Motor neuron (in vitro differentiated cells): ENCODE data around the gene UBE2K. TPM values are rescaled to one million over a fixed set of nuclear protein-coding genes. Genes with fewer than 3 reads are reported as not detected.
"Not testable (repeated sequence)": the region's sequence is repeated elsewhere in the genome, so short reads cannot be mapped to it uniquely, and the experiment has no call there.

Experiments used
- ATAC-seq, 8 experiments: fragments of 200-7000 bp; cut with Tn5 transposase; replicated peaks in 6 of 8; 2 replicates each; pipeline ENCODE4 v1.8.0; 2021; ENCODE audit warnings: mild to moderate bottlenecking in 8 of 8, moderate library complexity in 8 of 8
- H3K27ac ChIP-seq, 2 donors: fragments of 250-450 bp; sonication (Bioruptor Pico); 2 replicates each; pipeline ENCODE4 v1.9.0; 2021; ENCODE audit warnings: antibody characterized with exemption in 2 of 2, mild to moderate bottlenecking in 2 of 2, moderate library complexity in 1 of 2
- H3K4me1 ChIP-seq, 2 donors: fragments of 250-450 bp; sonication (Bioruptor Pico); replicated peaks in 1 of 2; 2 replicates each; pipeline ENCODE4 v1.6.1; 2021; ENCODE audit warnings: antibody characterized with exemption in 2 of 2, mild to moderate bottlenecking in 2 of 2, moderate library complexity in 1 of 2
- H3K4me3 ChIP-seq, 5 donors: fragments of 250-450 bp; sonication (Bioruptor Pico); 2 replicates each; pipeline ENCODE4 v1.9.0; 2021; ENCODE audit warnings: antibody characterized with exemption in 5 of 5, mild to moderate bottlenecking in 5 of 5, moderate library complexity in 4 of 5
- WGBS, 10 experiments: fragments of 450-650 bp; shearing (Covaris generic); methylation state at CpG; one replicate each; pipeline ENCODE4 v1.0.0; 2022; 5-methylcytosine and 5-hydroxymethylcytosine counted together
- in situ Hi-C, 9 experiments: fragments of 400-800 bp; cut with MboI; loops; one replicate each; pipeline ENCODE4 v1.15.0; 2021; ENCODE audit warnings: low sequenced_read_pairs in 9 of 9, low pct_unique_long_range_greater_than_20kb in 2 of 9; ENCODE audit not compliant: unreplicated experiment in 9 of 9
- total RNA-seq, 8 experiments: library from RNA; unstranded; fragments of 300-600 nt; gene quantifications; 2 replicates each; pipeline versions ENCODE4 v1.2.3 to v1.2.4, GENCODE V29; 2022

The UBE2K gene
- total RNA-seq, 8 experiments from 2014 or later: 26.2 to 69.4 (median 37.4) TPM

DNA sequence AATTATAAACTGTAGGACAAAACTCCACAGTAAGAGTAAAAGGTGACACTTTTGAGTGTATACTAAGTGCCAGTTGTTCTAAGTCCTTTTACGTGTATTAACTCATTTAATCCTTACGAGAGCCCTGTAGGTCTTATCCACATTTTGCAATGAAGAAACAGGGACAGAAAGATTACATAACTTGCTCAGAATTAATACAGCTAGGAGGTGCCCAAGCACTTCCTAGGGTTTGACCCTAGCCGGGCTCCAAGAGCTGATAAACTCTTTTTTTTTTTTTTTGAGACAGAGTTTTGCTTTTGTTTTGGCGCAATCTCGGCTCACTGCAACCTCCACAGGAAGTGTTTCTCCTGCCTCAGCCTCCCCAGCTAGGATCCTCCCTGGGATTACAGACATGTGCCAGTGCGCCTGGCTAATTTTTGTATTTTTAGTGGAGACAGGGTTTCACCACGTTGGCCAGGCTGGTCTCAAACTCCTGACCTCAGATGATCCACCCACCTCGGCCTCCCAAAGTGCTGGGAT, 110.4 kb downstream of the UBE2K start:
- H3K27ac ChIP-seq: no peak overlapping the region
- in situ Hi-C loops: no loop called here
- no peaks in the 10 kb centered on the region for H3K4me1 ChIP-seq
- WGBS, 10 experiments: 68 to 93% (median 83%) methylated on average over 2 to 8 of the region's 8 CpGs
- ATAC-seq: no peak
- no peak overlapping the region for H3K4me3 ChIP-seq

DNA sequence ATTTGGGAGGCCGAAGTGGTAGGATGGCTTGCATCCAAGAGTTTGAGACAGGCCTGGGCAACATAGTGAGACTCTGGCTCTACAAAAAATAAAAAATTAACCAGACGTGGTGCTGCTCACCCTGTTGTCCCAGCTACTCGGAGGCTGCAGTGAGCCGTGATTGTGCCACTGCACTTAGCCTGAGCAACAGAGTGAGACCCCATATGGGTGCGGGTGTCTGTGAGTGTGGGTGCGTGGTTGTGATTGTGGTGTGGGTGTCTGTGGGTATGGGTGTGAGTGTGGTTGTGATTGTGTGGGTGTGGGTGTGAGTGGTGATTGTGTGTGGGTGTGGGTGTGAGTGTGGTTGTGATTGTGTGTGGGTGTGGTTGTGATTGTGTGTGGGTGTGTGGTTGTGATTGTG, 114.6 kb downstream of the UBE2K start:
- WGBS, 10 experiments: 0 to 100% (median 66%) methylated on average over 1 to 4 of the region's 6 CpGs; no CpG with 5 or more reads in 2 of the 10 experiments
- peaks cover 0 to 9% of the 10 kb centered on the region in 2 donors for H3K4me1 ChIP-seq
- in situ Hi-C loops: no loop called here
- ATAC-seq: no peak
- H3K27ac ChIP-seq: no peak overlapping the region
- H3K4me3 ChIP-seq: no peak overlapping the region

- no CpG with 5 or more reads among the region's 1 CpG for WGBS, 10 experiments
- H3K4me3 ChIP-seq, H3K4me1 ChIP-seq, ATAC-seq, H3K27ac ChIP-seq, in situ Hi-C loops: not testable (repeated sequence)
Observed at GRCh38 chr4:39813033-39813432, 115.1 kb downstream of the UBE2K start.

- in situ Hi-C loops, H3K4me3 ChIP-seq, H3K27ac ChIP-seq, H3K4me1 ChIP-seq, ATAC-seq: not testable (repeated sequence)
- 60% methylated on average over 1 of the region's 2 CpGs; no CpG with 5 or more reads in 9 of the 10 experiments for WGBS, 10 experiments
Observed at GRCh38 chr4:39813761-39814160, 115.8 kb downstream of the UBE2K start.

- ATAC-seq: no peak
- in situ Hi-C loops: no loop called here
Observed at GRCh38 chr4:39814403-39815185, 116.7 kb downstream of the UBE2K start.

GRCh38 chr4:39818646-39819045, 120.7 kb downstream of the UBE2K start:
- H3K27ac ChIP-seq: no peak overlapping the region
- peaks cover 16 to 27% of the 10 kb centered on the region in 2 donors for H3K4me1 ChIP-seq
- H3K4me3 ChIP-seq: no peak overlapping the region
- 89 to 100% (median 97%) methylated on average over 1 to 5 of the region's 5 CpGs; no CpG with 5 or more reads in 4 of the 10 experiments for WGBS, 10 experiments
- ATAC-seq: no peak
- in situ Hi-C loops: no loop called here

More at GRCh38 chr4:39814403-39815185, 116.7 kb downstream of the UBE2K start:
- WGBS, 10 experiments: 70 to 100% (median 93%) methylated on average over 1 to 6 of the region's 7 CpGs; no CpG with 5 or more reads in 2 of the 10 experiments
- Histone ChIP-seq H3K27ac (no peak overlapping the region), H3K4me1 (peaks cover 0 to 9% of the 10 kb centered on the region in 2 donors), H3K4me3 (no peak overlapping the region)

- Histone ChIP-seq H3K4me3 (no peak overlapping the region), H3K4me1 (peaks cover 23 to 32% of the 10 kb centered on the region in 2 donors), H3K27ac (no peak overlapping the region)
- in situ Hi-C loops: no loop called here
- ATAC-seq: no peak
- 59 to 100% (median 90%) methylated on average over 1 to 5 of the region's 5 CpGs; no CpG with 5 or more reads in 3 of the 10 experiments for WGBS, 10 experiments
Observed at GRCh38 chr4:39820186-39820585, 122.2 kb downstream of the UBE2K start.

DNA sequence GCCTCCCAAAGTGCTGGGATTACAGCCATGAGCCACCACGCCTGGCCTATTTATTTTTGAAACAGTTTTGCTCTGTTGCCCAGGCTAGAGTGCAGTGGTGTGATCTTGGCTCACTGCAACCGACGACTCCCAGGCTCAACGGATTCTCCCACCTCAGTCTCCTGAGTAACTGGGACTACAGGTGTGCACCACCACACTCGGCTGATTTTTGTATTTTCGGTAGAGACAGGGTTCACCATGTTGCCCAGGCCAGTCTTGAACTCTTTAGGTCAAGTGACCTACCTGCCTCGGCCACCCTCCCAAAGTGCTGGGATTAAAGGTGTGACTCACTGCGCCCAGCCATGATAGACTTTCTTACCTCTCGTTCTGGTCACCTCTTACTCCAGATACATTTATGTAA, 124.0 kb downstream of the UBE2K start:
- no peak overlapping the region for H3K4me3 ChIP-seq
- in situ Hi-C loops: no loop called here

DNA sequence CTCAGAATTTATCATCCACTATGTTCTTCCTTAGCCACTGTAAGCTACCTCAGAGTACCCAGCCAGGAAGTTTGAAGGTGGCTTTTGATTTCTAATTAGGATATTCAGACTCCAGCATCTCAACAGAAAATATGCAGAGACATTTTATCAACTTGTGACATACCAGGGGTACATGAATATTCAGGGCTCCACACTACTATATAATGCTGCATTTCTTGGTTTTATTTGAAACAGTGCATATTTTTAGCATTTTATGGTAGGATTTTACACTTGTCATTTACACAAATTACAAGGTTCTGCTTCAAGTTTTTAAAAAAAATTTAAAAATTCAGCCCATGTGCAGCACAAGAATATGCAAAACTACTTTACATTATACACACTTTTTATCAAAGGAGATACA, 124.7 kb downstream of the UBE2K start:
- no peak overlapping the region for H3K4me3 ChIP-seq
- H3K27ac ChIP-seq: peak overlapping the region; percentile 54 to 78
- in situ Hi-C loops: no loop called here
- H3K4me1 ChIP-seq: peaks cover 23 to 25% of the 10 kb centered on the region in 2 donors
- peak in 4 of 8 experiments; percentile 22 to 59 (median 54) for ATAC-seq

More for the DNA sequence above, 124.0 kb downstream of the UBE2K start:
- ATAC-seq: no peak
- Histone ChIP-seq H3K27ac (peak overlapping the region in 1 of 2 donors; percentile 78), H3K4me1 (peaks cover 25 to 27% of the 10 kb centered on the region in 2 donors)
- WGBS, 10 experiments: 93 to 100% (median 98%) methylated on average over 1 to 6 of the region's 9 CpGs; no CpG with 5 or more reads in 3 of the 10 experiments

DNA sequence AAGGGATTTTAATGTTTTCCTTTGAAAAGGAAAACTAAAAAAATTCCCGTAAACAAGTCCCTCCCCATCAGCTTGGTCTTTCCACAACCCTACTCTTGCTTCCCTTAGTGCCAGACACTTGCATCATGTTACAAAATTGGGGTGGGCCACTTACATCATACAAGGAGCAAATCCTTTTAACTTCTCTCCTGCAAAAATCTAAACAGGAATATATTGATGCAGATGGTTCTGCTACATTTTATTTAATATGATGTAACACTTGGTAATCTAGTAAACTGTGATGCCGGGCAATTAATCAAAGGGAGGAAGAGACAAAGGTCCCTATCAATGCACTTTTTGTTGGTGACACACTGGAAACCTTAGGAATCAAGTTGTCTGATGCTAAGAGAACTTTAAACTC, 125.3 kb downstream of the UBE2K start:
- in situ Hi-C loops: no loop called here
- Histone ChIP-seq H3K27ac (peak overlapping the region; percentile 54 to 78), H3K4me3 (no peak overlapping the region), H3K4me1 (peaks cover 23 to 25% of the 10 kb centered on the region in 2 donors)
- 0 to 94% (median 50%) methylated on average over 1 to 2 of the region's 2 CpGs; no CpG with 5 or more reads in 3 of the 10 experiments for WGBS, 10 experiments
- peak; percentile 54 to 95 (median 79) for ATAC-seq

- in situ Hi-C loops: no loop called here
- no peak for ATAC-seq
- H3K27ac ChIP-seq: no peak overlapping the region
- peaks cover 23 to 25% of the 10 kb centered on the region in 2 donors for H3K4me1 ChIP-seq
- no peak overlapping the region for H3K4me3 ChIP-seq
- WGBS, 10 experiments: 70 to 100% (median 97%) methylated on average over 2 to 3 of the region's 3 CpGs; no CpG with 5 or more reads in 1 of the 10 experiments
Observed at GRCh38 chr4:39825090-39825489, 127.2 kb downstream of the UBE2K start.

- peak in 3 of 8 experiments; percentile 14 to 58 (median 42) for ATAC-seq
- in situ Hi-C loops: no loop called here
- WGBS, 10 experiments: 58 to 87% (median 68%) methylated on average over 1 to 7 of the region's 7 CpGs
- Histone ChIP-seq H3K4me1 (peaks cover 23 to 25% of the 10 kb centered on the region in 2 donors), H3K27ac (no peak overlapping the region), H3K4me3 (no peak overlapping the region)
Observed at GRCh38 chr4:39825741-39826231, 127.8 kb downstream of the UBE2K start.
